HG02938 (cell line): Measurements from ENCODE around the gene TBKBP1.

Experiments used
- ATAC-seq: cut with Tn5 transposase; IDR thresholded peaks from one replicate; pipeline ENCODE4 v1.9.1; 2021; ENCODE audit warnings: mild to moderate bottlenecking, moderate library complexity; ENCODE audit not compliant: unreplicated experiment

Gene TBKBP1

DNA sequence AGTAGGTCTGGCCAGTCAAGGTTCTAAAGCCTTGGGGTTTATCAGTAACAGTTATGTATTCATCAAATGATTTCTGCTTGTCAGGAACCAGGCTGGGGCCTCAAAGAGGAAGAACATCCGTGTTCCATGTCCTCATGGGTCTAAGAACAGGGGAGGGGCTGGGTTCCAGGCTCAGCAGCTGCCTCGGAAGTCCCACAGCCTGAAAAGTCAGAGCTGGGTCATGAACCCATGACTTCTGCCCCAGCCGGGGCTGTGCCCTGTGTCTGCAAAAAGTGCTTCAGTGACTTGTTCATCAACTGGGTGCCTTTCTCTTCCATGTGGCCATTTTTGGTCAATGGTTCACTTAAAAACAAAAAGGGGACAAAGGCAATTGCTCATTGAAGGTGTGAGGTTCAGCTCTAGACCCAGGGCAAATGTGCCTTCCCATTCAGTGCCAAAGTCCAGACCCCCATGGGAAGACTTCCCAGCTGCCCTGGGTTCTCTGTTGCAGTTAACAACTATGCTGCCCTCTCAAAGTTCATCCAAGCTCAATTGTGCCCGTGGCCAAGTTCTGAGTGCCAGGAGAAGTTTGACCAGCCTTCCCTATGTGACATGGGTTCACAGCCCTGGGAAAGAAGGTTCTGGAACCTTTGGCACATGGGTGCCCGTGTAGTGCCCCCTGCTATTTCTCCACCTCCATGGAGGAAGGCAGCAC, 18.5 kb downstream of the TBKBP1 start:
- ATAC-seq, result no peak

- no peak for ATAC-seq
These were observed 20.2 kb downstream of the TBKBP1 start for GRCh38 chr17:47713980-47714700.

DNA sequence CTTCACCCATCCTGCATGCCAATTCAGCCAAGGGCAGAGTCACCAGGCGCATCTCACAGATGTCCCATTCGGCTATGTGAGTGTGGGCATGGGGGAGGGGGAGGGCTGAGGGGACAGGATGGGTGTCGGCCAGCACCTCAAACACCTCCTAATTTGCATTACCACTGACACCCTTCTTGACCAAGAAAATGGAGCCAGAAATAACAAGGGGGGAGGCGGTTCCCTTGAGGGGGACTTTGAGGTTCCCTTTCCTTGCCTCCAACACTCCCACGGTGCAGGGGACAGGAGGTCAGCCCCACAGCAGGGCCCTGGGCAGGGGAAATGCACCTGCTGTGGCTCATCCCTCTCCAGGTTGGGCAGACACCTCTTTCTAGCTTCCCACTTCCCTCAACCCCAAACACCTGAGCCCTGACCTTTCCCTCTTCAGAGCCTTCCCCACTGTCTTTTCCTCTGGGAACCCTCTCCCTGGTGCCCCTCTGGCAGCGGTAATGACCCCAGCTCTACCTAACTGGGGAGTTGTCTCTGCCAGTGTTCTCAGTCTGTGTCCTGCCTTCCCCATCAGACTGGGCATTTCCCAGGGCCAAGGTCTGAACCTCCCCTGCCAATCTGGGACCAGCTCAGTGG, 20.9 kb downstream of the TBKBP1 start:
- no peak for ATAC-seq

DNA sequence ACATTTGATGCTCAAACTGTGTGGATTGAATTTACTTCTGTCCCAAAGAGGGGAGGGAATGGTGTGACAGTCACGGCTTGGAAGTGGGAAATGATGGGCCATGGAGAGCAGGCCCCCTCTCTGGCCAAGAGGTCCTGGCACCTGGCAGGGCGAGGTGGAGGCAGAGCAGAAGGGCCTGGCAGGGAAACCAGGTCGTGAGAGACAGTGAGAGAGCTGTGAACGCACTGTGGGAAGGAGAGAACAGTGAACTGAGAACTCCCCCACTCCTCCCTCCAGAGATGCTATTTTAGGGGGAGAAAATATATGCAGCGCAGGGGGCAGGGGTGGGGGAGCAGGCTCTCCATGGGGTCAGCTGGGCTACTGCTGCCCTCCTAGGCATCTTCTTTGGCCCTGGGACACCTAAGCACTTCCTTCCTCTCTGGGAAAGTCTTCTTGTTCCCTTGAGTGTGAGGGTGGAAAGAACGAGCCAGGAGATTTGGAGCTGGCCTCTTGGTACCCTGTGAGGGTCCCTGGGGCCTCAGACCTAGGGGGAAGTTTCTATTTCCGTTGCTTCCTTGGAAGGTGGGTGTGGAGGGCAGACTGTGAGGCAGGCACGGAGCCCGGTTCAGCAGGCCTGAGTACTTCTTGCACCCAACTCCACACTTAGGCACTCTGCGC, 21.8 kb downstream of the TBKBP1 start:
- ATAC-seq, result no peak

- ATAC-seq, result no peak
These were observed 22.4 kb downstream of the TBKBP1 start for GRCh38 chr17:47716375-47716774.

DNA sequence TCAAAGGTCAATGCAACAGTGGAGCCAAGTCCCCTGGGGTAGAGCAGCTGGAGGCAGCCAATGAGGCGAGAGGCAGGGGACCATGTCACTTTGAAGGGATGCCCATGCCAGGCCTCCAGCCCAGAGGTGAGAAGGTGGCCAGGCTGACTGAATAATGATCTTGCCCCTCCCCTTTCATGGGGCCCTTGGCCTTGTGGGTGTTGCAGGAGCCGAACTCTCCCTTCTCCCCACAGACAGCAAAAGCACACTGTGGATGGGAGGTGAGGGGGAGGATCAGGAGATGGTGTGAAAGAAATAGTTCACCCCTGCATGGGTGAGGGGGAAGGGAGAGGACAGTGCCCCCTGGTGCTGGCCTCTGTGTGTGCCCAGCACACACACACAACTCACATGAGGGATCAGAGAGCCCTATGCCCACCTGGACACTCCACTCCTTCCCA, 23.3 kb downstream of the TBKBP1 start:
- ATAC-seq, result no peak

DNA sequence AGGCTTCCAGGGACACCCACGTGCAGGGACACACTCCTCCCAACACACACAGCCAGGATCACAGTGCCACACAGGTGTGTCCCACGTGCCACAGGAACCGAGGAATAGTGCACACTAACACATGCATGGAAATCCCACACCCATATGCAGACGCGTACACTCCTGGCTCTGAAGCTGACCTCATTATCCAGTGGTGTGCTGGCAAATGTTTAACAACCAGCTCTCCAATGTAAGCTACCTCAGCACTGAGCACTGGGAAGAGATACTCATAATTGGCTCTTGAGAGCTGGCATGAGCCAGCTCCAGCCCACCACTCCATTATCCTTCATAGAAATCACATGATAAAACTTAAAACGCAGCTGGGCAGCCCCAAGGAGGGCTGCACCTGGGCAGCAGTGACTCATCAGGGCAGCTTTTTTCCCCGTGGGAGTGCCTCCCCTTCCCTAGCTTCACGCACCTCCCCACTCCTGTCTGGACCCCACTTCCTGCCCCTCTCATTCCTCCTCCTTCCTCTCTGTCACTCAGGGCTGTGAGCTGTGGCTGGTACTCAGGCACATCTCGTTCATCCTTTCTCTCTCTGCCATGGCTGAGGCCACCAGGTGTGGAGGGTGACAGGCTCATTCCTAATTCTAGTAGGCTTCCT, 24.1 kb downstream of the TBKBP1 start:
- no peak for ATAC-seq

- ATAC-seq, result no peak
These were observed 24.9 kb downstream of the TBKBP1 start for GRCh38 chr17:47718634-47719405.

GRCh38 chr17:47719411-47720152, 25.6 kb downstream of the TBKBP1 start:
- no peak for ATAC-seq

GRCh38 chr17:47720196-47720595, 26.2 kb downstream of the TBKBP1 start:
- no peak for ATAC-seq

- no peak for ATAC-seq
These were observed 27.0 kb downstream of the TBKBP1 start for GRCh38 chr17:47720754-47721533.

- ATAC-seq, result no peak
These were observed 27.8 kb downstream of the TBKBP1 start for GRCh38 chr17:47721725-47722124.

DNA sequence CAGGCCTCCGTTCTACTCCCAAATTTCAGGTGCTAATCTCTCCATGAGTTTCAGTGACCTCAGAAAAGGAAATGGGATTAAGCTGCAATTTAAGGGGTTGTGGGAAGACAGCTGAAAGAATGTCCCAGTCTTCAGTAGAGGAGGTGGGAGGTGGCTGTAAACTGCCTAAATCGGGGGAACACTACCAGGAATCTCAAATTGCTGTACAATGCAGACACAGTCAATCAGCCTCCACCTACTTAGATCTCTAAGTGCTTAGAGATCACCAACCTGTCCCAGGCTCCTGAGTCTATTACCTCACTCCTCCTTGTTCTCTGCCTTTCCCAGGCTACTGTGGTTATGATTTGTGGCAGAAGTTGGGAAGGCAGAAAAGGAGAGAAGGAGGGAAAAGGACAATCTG, 30.7 kb downstream of the TBKBP1 start:
- ATAC-seq, result no peak

GRCh38 chr17:47725446-47726111, 31.6 kb downstream of the TBKBP1 start:
- no peak for ATAC-seq

DNA sequence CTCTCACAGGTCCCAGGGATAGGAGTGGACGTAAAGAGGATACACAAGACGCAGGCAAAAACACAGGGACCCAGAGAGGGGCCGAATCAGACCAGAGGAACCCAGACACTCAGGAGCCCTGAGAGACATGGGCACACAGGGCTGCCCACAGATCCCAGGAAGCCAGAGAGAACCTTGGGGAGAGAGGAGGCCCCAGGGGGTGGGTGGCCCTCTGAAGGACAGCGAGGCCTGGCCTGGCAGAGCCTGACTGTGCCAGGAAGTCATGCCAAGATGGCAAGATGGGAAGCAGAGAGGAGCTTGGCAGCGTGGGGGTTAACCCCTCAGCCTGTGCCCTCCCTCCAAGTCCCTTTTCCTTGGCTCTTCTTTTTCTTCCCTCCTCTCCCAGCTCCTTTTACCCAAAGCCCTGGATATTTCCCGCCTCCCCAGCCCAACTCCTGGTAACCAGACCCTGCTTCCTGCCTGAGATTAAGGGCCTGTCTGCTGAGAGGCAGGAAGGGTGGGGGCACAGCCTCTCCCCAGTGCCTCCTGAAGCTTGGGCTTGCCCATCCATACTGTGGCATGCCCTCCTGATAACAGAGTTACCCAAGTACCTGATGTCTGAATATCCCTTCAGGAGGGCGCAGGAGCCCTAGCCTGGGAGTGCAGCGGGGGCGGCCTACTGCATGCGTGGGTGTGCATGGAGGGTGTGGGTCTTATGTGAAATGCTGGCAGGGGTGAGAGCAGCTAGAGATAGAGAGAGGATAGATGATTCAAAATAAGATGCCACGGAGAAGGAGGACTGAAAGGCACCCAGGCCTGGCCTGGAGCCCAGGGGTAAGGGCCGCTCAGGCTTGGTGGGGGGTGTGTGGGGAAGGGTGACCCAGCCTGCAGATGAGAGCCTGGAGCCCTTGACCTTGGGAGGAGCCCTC, 33.1 kb downstream of the TBKBP1 start:
- no peak for ATAC-seq

- ATAC-seq, result no peak
These were observed 33.7 kb downstream of the TBKBP1 start for GRCh38 chr17:47727704-47728036.

GRCh38 chr17:47728214-47728877, 34.4 kb downstream of the TBKBP1 start:
- ATAC-seq, result no peak
